ENCODE data around the gene EYA2.
"Not testable (repeated sequence)": the region's sequence is repeated elsewhere in the genome, so short reads cannot be mapped to it uniquely, and the experiment has no call there.

The EYA2 gene

GRCh38 chr20:46959081-46959692, 64.5 kb downstream of the EYA2 start:
- no peak overlapping the region for H3K27ac ChIP-seq
- TF ChIP-seq ZFX (IDR thresholded peaks at IDR 0.05) (no peak), CTCF (conservative IDR thresholded peaks at IDR 0.05) (no peak)

GRCh38 chr20:46959821-46960220, 65.2 kb downstream of the EYA2 start:
- TF ChIP-seq CTCF (conservative IDR thresholded peaks at IDR 0.05) (no peak), ZFX (IDR thresholded peaks at IDR 0.05) (no peak)
- H3K27ac ChIP-seq: no peak overlapping the region

GRCh38 chr20:46960536-46960935, 65.9 kb downstream of the EYA2 start:
- no peak for TF ChIP-seq CTCF (conservative IDR thresholded peaks at IDR 0.05)
- no peak for TF ChIP-seq ZFX (IDR thresholded peaks at IDR 0.05)
- H3K27ac ChIP-seq: no peak overlapping the region

- H3K27ac ChIP-seq: not testable (repeated sequence)
Observed at GRCh38 chr20:46961968-46962367, 67.3 kb downstream of the EYA2 start.

- no peak overlapping the region for H3K27ac ChIP-seq
- TF ChIP-seq CTCF (conservative IDR thresholded peaks at IDR 0.05) (no peak), ZFX (IDR thresholded peaks at IDR 0.05) (no peak)
Observed at GRCh38 chr20:46962452-46963195, 68.0 kb downstream of the EYA2 start.

- TF ChIP-seq ZFX (IDR thresholded peaks at IDR 0.05) (no peak), CTCF (conservative IDR thresholded peaks at IDR 0.05) (no peak)
- no peak overlapping the region for H3K27ac ChIP-seq
Observed at GRCh38 chr20:46963196-46963529, 68.5 kb downstream of the EYA2 start.

GRCh38 chr20:46963758-46964617, 69.3 kb downstream of the EYA2 start:
- no peak overlapping the region for H3K27ac ChIP-seq
- TF ChIP-seq ZFX (IDR thresholded peaks at IDR 0.05) (no peak), CTCF (conservative IDR thresholded peaks at IDR 0.05) (no peak)

All from C4-2B (cell line).